PC-9 (cell line): Measurements from ENCODE around the gene PLXDC2. TPM values are rescaled to one million over a fixed set of nuclear protein-coding genes. Genes with fewer than 3 reads are reported as not detected.

Experiments
- BruUV-seq: library from RNA; stranded (reverse); fragments of 400-500 nt; replicated peaks from 2 replicates; lab custom pipeline; 2021; lab: Mats Ljungman, UMichigan
- CTCF ChIA-PET: fragments of 300-600 bp; sonication (Branson Sonifier 250); formaldehyde crosslinking; loops from one replicate; lab custom pipeline; 2022; ENCODE audit warnings: antibody characterized with exemption; lab: Charles Lee
- POLR2A ChIA-PET: fragments of 300-600 bp; sonication (Branson Sonifier 250); formaldehyde crosslinking; loops from one replicate; lab custom pipeline; 2022; ENCODE audit warnings: antibody characterized with exemption; ENCODE audit not compliant: unreplicated experiment; lab: Charles Lee
- DNase-seq, 2 experiments: peaks; one replicate each; pipeline versions ENCODE4 v3.0.0 to v3.0.0-alpha.2; 2015 to 2022; ENCODE audit warnings: mixed read lengths in 1 of 2
- H2AFZ ChIP-seq: fragments of 200-600 bp; sonication (generic); 2 replicates; pipeline ENCODE4 v1.8.1; 2017; ENCODE audit warnings: antibody characterized with exemption
- H3F3A ChIP-seq: fragments of 200-600 bp; sonication (generic); 2 replicates; pipeline ENCODE4 v1.8.1; 2017; ENCODE audit warnings: antibody characterized with exemption, mild to moderate bottlenecking, low read depth; ENCODE audit not compliant: insufficient read depth
- H3K27ac ChIP-seq: fragments of 200-600 bp; sonication (generic); 2 replicates; pipeline ENCODE4 v1.6.1; 2016; ENCODE audit warnings: mixed run types
- H3K27me3 ChIP-seq: fragments of 200-600 bp; sonication (generic); 2 replicates; pipeline ENCODE4 v1.6.1; 2016; ENCODE audit warnings: low read depth, mixed run types; ENCODE audit not compliant: insufficient read depth
- H3K36me3 ChIP-seq: fragments of 200-600 bp; sonication (generic); 2 replicates; pipeline ENCODE4 v1.6.1; 2016; ENCODE audit warnings: low read depth, mixed run types
- H3K4me1 ChIP-seq: fragments of 200-600 bp; sonication (generic); replicated peaks from 2 replicates; pipeline ENCODE4 v1.6.1; 2016; ENCODE audit warnings: mixed run types; ENCODE audit not compliant: insufficient read depth
- H3K4me2 ChIP-seq: fragments of 200-600 bp; sonication (generic); 2 replicates; pipeline ENCODE4 v1.6.1; 2017; ENCODE audit warnings: mixed run types
- H3K4me3 ChIP-seq: fragments of 200-600 bp; sonication (generic); 2 replicates; pipeline ENCODE4 v1.6.1; 2016; ENCODE audit warnings: mixed run types
- H3K79me2 ChIP-seq: fragments of 200-600 bp; sonication (generic); 2 replicates; pipeline ENCODE4 v1.6.1; 2017; ENCODE audit warnings: low read depth, mixed run types
- H3K9me2 ChIP-seq: fragments of 200-600 bp; sonication (generic); 2 replicates; pipeline ENCODE4 v1.8.1; 2017; ENCODE audit warnings: mild to moderate bottlenecking; ENCODE audit not compliant: insufficient read depth
- H3K9me3 ChIP-seq: fragments of 200-600 bp; sonication (generic); 2 replicates; pipeline ENCODE4 v1.8.1; 2016; ENCODE audit warnings: low read depth; ENCODE audit not compliant: insufficient read depth
- H4K20me1 ChIP-seq: fragments of 200-600 bp; sonication (generic); 2 replicates; pipeline ENCODE4 v1.8.1; 2017; ENCODE audit not compliant: insufficient read depth
- CTCF ChIP-seq: fragments of 200-600 bp; sonication (generic); conservative IDR thresholded peaks from 2 replicates; pipeline ENCODE4 v1.6.1; 2017; ENCODE audit warnings: mixed run types, antibody characterized with exemption, mild to moderate bottlenecking, moderate library complexity
- EZH2 ChIP-seq: fragments of 200-600 bp; sonication (generic); IDR thresholded peaks from 2 replicates; pipeline ENCODE4 v1.8.0; 2017; ENCODE audit warnings: antibody characterized with exemption, low read depth
- intact Hi-C: fragments of 100-400 bp; cut with micrococcal nuclease; formaldehyde crosslinking; loops from one replicate; pipeline ENCODE4 v1.10.0; 2022; ENCODE audit not compliant: unreplicated experiment
- total RNA-seq: library from RNA; stranded (reverse); gene quantifications from 2 replicates; pipeline ENCODE4 v1.2.3, GENCODE V29; 2021

The PLXDC2 gene
- total RNA-seq, 1 experiment from 2014 or later: not detected

GRCh38 chr10:19892270-19892669, 76.0 kb downstream of the PLXDC2 start:
- Histone ChIP-seq H3K4me2 (no peak overlapping the region), H2AFZ (no peak overlapping the region), H3K79me2 (no peaks in the 10 kb centered on the region), H3K27ac (no peak overlapping the region), H3K9me2 (no peaks in the 10 kb centered on the region), H3F3A (no peaks in the 10 kb centered on the region), H3K27me3 (no peaks in the 10 kb centered on the region), H3K36me3 (no peaks in the 10 kb centered on the region), H4K20me1 (no peaks in the 10 kb centered on the region), H3K4me1 (no peaks in the 10 kb centered on the region), H3K4me3 (no peak overlapping the region), H3K9me3 (no peaks in the 10 kb centered on the region)
- intact Hi-C loops: no loop called here
- no peak for DNase-seq
- ChIA-PET POLR2A (no interaction called here), CTCF (no interaction called here)
- BruUV-seq: no TSS peak
- TF ChIP-seq CTCF (no peak), EZH2 (no peak)

- no peak overlapping the region for H3K4me3 ChIP-seq
- no peaks in the 10 kb centered on the region for H3F3A ChIP-seq
- no peak overlapping the region for H2AFZ ChIP-seq
- no peak for DNase-seq
- H4K20me1 ChIP-seq: no peaks in the 10 kb centered on the region
- ChIA-PET CTCF (no interaction called here), POLR2A (no interaction called here)
- intact Hi-C loops: no loop called here
- H3K79me2 ChIP-seq: no peaks in the 10 kb centered on the region
- H3K36me3 ChIP-seq: no peaks in the 10 kb centered on the region
- H3K9me3 ChIP-seq: no peaks in the 10 kb centered on the region
- H3K4me1 ChIP-seq: no peaks in the 10 kb centered on the region
- TF ChIP-seq CTCF (no peak), EZH2 (no peak)
- no peak overlapping the region for H3K27ac ChIP-seq
- no peak overlapping the region for H3K4me2 ChIP-seq
- no TSS peak for BruUV-seq
- no peaks in the 10 kb centered on the region for H3K9me2 ChIP-seq
- no peaks in the 10 kb centered on the region for H3K27me3 ChIP-seq
These were observed 76.4 kb downstream of the PLXDC2 start for GRCh38 chr10:19892677-19893076.

- no peaks in the 10 kb centered on the region for H3K9me3 ChIP-seq
- H3K36me3 ChIP-seq: no peaks in the 10 kb centered on the region
- H3K4me1 ChIP-seq: no peaks in the 10 kb centered on the region
- TF ChIP-seq CTCF (no peak), EZH2 (no peak)
- DNase-seq: no peak
- no peaks in the 10 kb centered on the region for H3F3A ChIP-seq
- no peaks in the 10 kb centered on the region for H3K9me2 ChIP-seq
- H4K20me1 ChIP-seq: no peaks in the 10 kb centered on the region
- no peak overlapping the region for H3K27ac ChIP-seq
- POLR2A ChIA-PET: no interaction called here
- no TSS peak for BruUV-seq
- intact Hi-C loops: no loop called here
- H2AFZ ChIP-seq: no peak overlapping the region
- H3K27me3 ChIP-seq: no peaks in the 10 kb centered on the region
- H3K4me3 ChIP-seq: no peak overlapping the region
- H3K4me2 ChIP-seq: no peak overlapping the region
- no peaks in the 10 kb centered on the region for H3K79me2 ChIP-seq
- CTCF ChIA-PET: no interaction called here
These were observed 79.3 kb downstream of the PLXDC2 start for GRCh38 chr10:19895500-19895899.
